Suprapubic skin (tissue), 4 donors: ENCODE data around the gene ACTR1B. TPM values are rescaled to one million over a fixed set of nuclear protein-coding genes. Genes with fewer than 3 reads are reported as not detected.
"Not testable (repeated sequence)": the region's sequence is repeated elsewhere in the genome, so short reads cannot be mapped to it uniquely, and the experiment has no call there.

Experiments
- DNase-seq, 2 donors: peaks; one replicate each; pipeline ENCODE4 v3.0.0-alpha.2; 2019; ENCODE audit warnings: low spot score in 2 of 2
- H3K27ac ChIP-seq: fragments of 200-600 bp; sonication (generic); one replicate; pipeline ENCODE4 v1.5.1; 2019
- H3K27me3 ChIP-seq: fragments of 200-600 bp; sonication (generic); one replicate; pipeline ENCODE4 v1.5.1; 2019
- H3K36me3 ChIP-seq: fragments of 200-600 bp; sonication (generic); one replicate; pipeline ENCODE4 v1.5.1; 2019
- H3K4me1 ChIP-seq: fragments of 200-600 bp; sonication (generic); one replicate; pipeline ENCODE4 v1.5.1; 2019
- H3K4me3 ChIP-seq: fragments of 200-600 bp; sonication (generic); one replicate; pipeline ENCODE4 v1.5.1; 2019; ENCODE audit warnings: mild to moderate bottlenecking
- H3K9me3 ChIP-seq: fragments of 200-600 bp; sonication (generic); one replicate; pipeline ENCODE4 v1.5.1; 2019
- EP300 ChIP-seq: sonication (generic); formaldehyde crosslinking; IDR thresholded peaks from one replicate; pipeline ENCODE4 v1.6.1; 2017; ENCODE audit warnings: antibody characterized with exemption
- POLR2A ChIP-seq, 2 donors: fragments of 450-650 bp; IDR thresholded peaks; one replicate each; pipeline ENCODE4 v1.6.1; 2017; ENCODE audit warnings: antibody characterized with exemption in 2 of 2, mild to moderate bottlenecking in 2 of 2, moderate library complexity in 2 of 2
- POLR2AphosphoS5 ChIP-seq, 3 donors: sonication (generic); formaldehyde crosslinking; IDR thresholded peaks; one replicate each; pipeline ENCODE4 v1.6.1; 2017; ENCODE audit warnings: antibody characterized with exemption in 3 of 3
- WGBS: methylation state at CpG from one replicate; pipeline ENCODE4 v1.1.5; 2018; 5-methylcytosine and 5-hydroxymethylcytosine counted together
- total RNA-seq, 4 donors: library from RNA; depleted of rRNA; stranded (reverse); fragments of >200 nt; gene quantifications; one replicate each; pipeline ENCODE4 v1.1.0, GENCODE V29; 2016
- TF ChIP-seq, protein P1 (sequence below), 2 donors: fragments of 200-600 bp in 1 of 2; fragments of 450-650 bp in 1 of 2; sonication (generic) in 1 of 2; IDR thresholded peaks; one replicate each; pipeline ENCODE4 v1.5.1; 2016 to 2019; ENCODE audit warnings: antibody characterized with exemption in 2 of 2, mild to moderate bottlenecking in 1 of 2, moderate library complexity in 1 of 2

ACTR1B gene
- total RNA-seq, 4 donors from 2014 or later = 54.9 to 89.1 (median 74.4) TPM

GRCh38 chr2:97645112-97645694 lies 18.6 kb downstream of the ACTR1B start:
- Histone ChIP-seq H3K4me3 (peak overlapping the region; percentile 96), H3K4me1 (peaks cover 16% of the 10 kb centered on the region), H3K36me3 (peaks cover 30% of the 10 kb centered on the region), H3K27ac (peak overlapping the region; percentile 92), H3K27me3 (no peaks in the 10 kb centered on the region), H3K9me3 (no peaks in the 10 kb centered on the region)
- TF ChIP-seq, protein P1, sequence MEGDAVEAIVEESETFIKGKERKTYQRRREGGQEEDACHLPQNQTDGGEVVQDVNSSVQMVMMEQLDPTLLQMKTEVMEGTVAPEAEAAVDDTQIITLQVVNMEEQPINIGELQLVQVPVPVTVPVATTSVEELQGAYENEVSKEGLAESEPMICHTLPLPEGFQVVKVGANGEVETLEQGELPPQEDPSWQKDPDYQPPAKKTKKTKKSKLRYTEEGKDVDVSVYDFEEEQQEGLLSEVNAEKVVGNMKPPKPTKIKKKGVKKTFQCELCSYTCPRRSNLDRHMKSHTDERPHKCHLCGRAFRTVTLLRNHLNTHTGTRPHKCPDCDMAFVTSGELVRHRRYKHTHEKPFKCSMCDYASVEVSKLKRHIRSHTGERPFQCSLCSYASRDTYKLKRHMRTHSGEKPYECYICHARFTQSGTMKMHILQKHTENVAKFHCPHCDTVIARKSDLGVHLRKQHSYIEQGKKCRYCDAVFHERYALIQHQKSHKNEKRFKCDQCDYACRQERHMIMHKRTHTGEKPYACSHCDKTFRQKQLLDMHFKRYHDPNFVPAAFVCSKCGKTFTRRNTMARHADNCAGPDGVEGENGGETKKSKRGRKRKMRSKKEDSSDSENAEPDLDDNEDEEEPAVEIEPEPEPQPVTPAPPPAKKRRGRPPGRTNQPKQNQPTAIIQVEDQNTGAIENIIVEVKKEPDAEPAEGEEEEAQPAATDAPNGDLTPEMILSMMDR (IDR thresholded peaks at IDR 0.05) = no peak
- TF ChIP-seq EP300 = no peak
- no peak for TF ChIP-seq POLR2AphosphoS5 (IDR thresholded peaks at IDR 0.05)
- no peak for TF ChIP-seq POLR2A (IDR thresholded peaks at IDR 0.05)
- DNase-seq = peak in 1 of 2 donors; percentile 77
- 10% methylated on average over 11 of the region's 19 CpGs for WGBS

DNA sequence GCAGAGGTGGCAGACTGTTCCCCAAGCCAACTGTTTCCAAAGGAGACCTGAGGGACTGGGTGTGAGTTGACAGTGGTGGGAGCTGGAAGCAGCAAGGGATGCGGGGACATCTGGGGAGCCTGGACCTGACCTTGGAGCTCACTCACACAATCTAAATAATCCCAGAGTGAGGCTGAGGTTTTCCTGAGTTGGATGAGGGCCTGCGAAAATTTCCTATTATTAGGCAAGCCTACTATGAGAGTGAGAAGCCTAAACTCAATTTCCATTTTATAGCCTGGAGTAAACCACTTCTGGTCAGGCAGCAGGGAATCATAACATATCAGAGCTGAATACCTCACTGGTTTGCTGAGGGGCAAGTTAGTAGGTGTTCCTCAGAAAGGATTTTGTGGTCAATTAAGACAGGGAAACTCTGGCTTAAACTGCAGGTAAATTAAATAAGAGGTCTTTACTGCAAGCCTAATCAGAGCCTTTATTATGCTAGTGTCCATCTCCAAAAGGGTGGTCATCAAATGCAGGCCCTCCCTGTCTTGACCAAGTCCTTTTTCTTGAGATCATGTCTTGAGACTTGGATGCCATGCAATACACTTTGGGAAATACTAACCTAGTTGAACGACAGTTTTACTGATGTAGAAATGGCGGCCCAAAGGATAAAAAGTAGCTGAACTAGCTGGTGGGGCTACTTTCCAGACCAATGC lies 19.7 kb downstream of the ACTR1B start:
- Histone ChIP-seq H3K9me3 (no peaks in the 10 kb centered on the region), H3K4me3 (no peak overlapping the region), H3K4me1 (peaks cover 16% of the 10 kb centered on the region), H3K36me3 (peaks cover 21% of the 10 kb centered on the region), H3K27ac (no peak overlapping the region), H3K27me3 (no peaks in the 10 kb centered on the region)
- DNase-seq = no peak
- WGBS = 93% methylated on average over 4 of the region's 4 CpGs
- TF ChIP-seq POLR2A (IDR thresholded peaks at IDR 0.05) (no peak), EP300 (no peak), POLR2AphosphoS5 (IDR thresholded peaks at IDR 0.05) (no peak)
- TF ChIP-seq, protein P1 (IDR thresholded peaks at IDR 0.05) = no peak

- not testable (repeated sequence) for H3K27me3 ChIP-seq, H3K4me1 ChIP-seq, H3K36me3 ChIP-seq, H3K9me3 ChIP-seq, H3K27ac ChIP-seq, DNase-seq, H3K4me3 ChIP-seq
- WGBS = 79% methylated on average over 8 of the region's 8 CpGs
Observed at GRCh38 chr2:97626049-97626430, 37.8 kb downstream of the ACTR1B start.

DNA sequence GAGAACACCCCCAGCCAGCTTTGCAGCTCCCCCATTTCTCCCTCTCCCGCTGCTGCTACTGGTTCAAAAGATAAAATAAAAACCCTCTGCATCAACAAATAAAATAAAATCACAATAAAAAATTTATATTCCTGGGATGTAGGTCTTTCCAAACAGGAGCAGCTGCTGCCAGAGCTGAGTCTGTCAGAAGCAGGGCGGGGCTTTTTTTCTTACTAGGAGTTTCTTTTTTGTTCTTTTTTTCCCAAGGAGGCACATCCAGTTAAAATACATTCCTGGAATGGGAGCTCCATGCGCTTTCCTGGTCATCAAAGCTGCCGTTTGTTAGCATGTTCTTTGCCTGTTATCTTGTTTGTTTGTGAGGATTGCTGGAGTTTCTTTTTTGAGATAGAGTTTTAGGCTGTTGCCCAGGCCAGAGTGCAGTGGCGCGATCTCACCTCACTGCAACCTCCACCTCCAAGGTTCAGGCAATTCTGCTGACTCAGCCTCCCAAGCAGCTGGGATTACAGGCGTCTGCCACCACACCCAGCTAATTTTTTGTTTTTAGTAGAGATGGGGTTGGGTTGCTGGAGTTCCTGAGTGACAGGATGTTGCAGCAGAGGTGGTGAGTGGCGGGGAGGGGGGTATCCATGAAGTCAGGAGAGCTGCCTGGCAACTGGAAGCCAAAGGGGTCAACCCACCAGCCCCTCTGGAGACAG lies 38.3 kb downstream of the ACTR1B start:
- H3K27me3 ChIP-seq, H3K36me3 ChIP-seq, H3K9me3 ChIP-seq, H3K4me3 ChIP-seq, DNase-seq, H3K4me1 ChIP-seq, H3K27ac ChIP-seq: not testable (repeated sequence)
- WGBS = 100% methylated on average over 1 of the region's 8 CpGs

DNA sequence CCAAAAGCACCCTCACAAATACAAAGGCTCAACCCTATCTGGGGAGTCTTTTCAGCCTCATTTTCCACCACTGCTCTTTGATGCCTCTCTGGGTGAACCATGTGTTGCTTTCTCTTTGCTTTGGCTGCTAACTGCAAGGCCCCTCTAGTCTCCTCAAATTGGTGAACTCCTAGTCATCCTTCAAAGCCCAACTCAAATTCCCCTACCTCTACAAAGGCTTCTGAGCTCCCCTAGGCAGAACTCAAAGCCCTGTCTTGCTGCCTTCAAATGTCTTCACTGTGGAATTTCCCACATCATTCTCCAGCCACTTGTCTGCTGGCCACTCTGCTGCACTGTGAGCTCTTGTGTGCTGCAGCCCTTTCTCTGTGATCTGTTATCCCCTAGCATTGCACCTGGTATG lies 40.9 kb downstream of the ACTR1B start:
- not testable (repeated sequence) for H3K9me3 ChIP-seq, H3K36me3 ChIP-seq, H3K4me3 ChIP-seq, H3K27me3 ChIP-seq, DNase-seq, H3K4me1 ChIP-seq, H3K27ac ChIP-seq

GRCh38 chr2:97620492-97620891 lies 43.4 kb downstream of the ACTR1B start:
- DNase-seq, H3K36me3 ChIP-seq, H3K4me3 ChIP-seq, H3K4me1 ChIP-seq, H3K9me3 ChIP-seq, H3K27me3 ChIP-seq, H3K27ac ChIP-seq: not testable (repeated sequence)
- whole genome bisulfite sequencing = 100% methylated on average over 1 of the region's 1 CpG

GRCh38 chr2:97618939-97619827 lies 44.7 kb downstream of the ACTR1B start:
- H3K4me3 ChIP-seq, H3K4me1 ChIP-seq, H3K27me3 ChIP-seq, H3K9me3 ChIP-seq, H3K36me3 ChIP-seq, DNase-seq, H3K27ac ChIP-seq: not testable (repeated sequence)
- 83% methylated on average over 1 of the region's 14 CpGs for WGBS
